ENCODE results near the gene CHERP. TPM values are rescaled to one million over a fixed set of nuclear protein-coding genes. Genes with fewer than 3 reads are reported as not detected.
"Not testable (repeated sequence)": the region's sequence is repeated elsewhere in the genome, so short reads cannot be mapped to it uniquely, and the experiment has no call there.

The CHERP gene
- total RNA-seq, 2 experiments from 2014 or later = 15.6 to 87.2 TPM

DNA sequence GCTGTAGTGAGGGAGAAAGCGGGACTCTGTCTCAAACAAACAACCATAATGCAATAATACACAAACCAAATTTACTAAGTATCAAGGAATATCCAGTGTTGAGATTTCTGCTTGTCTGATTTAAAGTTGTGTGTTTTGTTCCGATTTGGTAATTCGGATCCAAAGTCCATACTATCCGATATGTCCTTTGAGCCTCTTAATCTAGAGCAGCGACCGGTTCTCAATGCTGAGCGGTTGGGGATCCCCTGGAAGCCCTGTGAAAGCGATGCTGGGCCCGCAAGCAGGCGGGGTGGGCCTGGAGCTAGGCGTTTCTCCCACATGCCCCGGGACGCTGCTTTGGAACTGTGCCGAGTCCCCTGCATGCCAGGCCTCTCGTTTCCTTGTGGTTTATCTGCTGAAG, 25.9 kb downstream of the CHERP start:
- Histone ChIP-seq H3K4me1 (ENCODE audit: insufficient read depth, low read length, poor library complexity, severe bottlenecking) (no peaks in the 10 kb centered on the region), H3K79me2 (ENCODE audit: insufficient read depth, low read depth, low read length) (no peaks in the 10 kb centered on the region), H3K9me3 (ENCODE audit: low read length) (no peaks in the 10 kb centered on the region), H2AFZ (ENCODE audit: low read length) (no peak overlapping the region), H4K20me1 (ENCODE audit: insufficient read depth, low read length) (no peaks in the 10 kb centered on the region), H3K4me3 (ENCODE audit: low read depth, low read length, poor library complexity, severe bottlenecking) (no peak overlapping the region), H3K4me2 (ENCODE audit: low read length) (no peak overlapping the region), H3K27ac (ENCODE audit: low read depth, low read length, poor library complexity, severe bottlenecking) (no peak overlapping the region), H3K36me3 (ENCODE audit: insufficient read depth, low read length) (peaks cover 77% of the 10 kb centered on the region), H3K9me2 (ENCODE audit: insufficient read depth, low read length) (no peaks in the 10 kb centered on the region)
- TF ChIP-seq CTCF (conservative IDR thresholded peaks at IDR 0.05; ENCODE audit: low read length) = no peak
- no peak for TF ChIP-seq EZH2phosphoT487 (IDR thresholded peaks at IDR 0.05; ENCODE audit: borderline replicate concordance, low read depth, low read length)
- no TSS peak for BruUV-seq (replicated peaks)
- ChIA-PET POLR2A (interaction anchor here (0.6 to 1.8 kb wide), 2 partner anchors 23 to 27 kb away, joined by 3 read pairs; no protein-coding TSS in a partner anchor), CTCF (ENCODE audit: unreplicated experiment) (no interaction called here)
- intact Hi-C loops (cut with micrococcal nuclease; ENCODE audit: unreplicated experiment) = no loop called here
- DNase-seq (ENCODE audit: low spot score) = no peak

GRCh38 chr19:16514383-16515019, 27.7 kb downstream of the CHERP start:
- DNase-seq (ENCODE audit: low spot score) = peak; percentile 34
- H3K9me3 ChIP-seq (ENCODE audit: low read length) = no peaks in the 10 kb centered on the region
- H3K79me2 ChIP-seq (ENCODE audit: insufficient read depth, low read depth, low read length) = no peaks in the 10 kb centered on the region
- intact Hi-C loops (cut with micrococcal nuclease; ENCODE audit: unreplicated experiment) = loop anchor here (1.0 kb wide), 1 partner anchor 73 kb away; no protein-coding TSS in a partner anchor
- H3K9me2 ChIP-seq (ENCODE audit: insufficient read depth, low read length) = no peaks in the 10 kb centered on the region
- no peak overlapping the region for H2AFZ ChIP-seq (ENCODE audit: low read length)
- ChIA-PET CTCF (ENCODE audit: unreplicated experiment) (interaction anchor here (0.5 to 1.0 kb wide), 3 partner anchors 73 to 170 kb away, joined by 3 to 5 read pairs (median 4); no protein-coding TSS in a partner anchor), POLR2A (no interaction called here)
- peaks cover 61% of the 10 kb centered on the region for H3K36me3 ChIP-seq (ENCODE audit: insufficient read depth, low read length)
- H3K4me1 ChIP-seq (ENCODE audit: insufficient read depth, low read length, poor library complexity, severe bottlenecking) = no peaks in the 10 kb centered on the region
- H3K4me3 ChIP-seq (ENCODE audit: low read depth, low read length, poor library complexity, severe bottlenecking) = no peak overlapping the region
- H3K4me2 ChIP-seq (ENCODE audit: low read length) = no peak overlapping the region
- no peaks in the 10 kb centered on the region for H4K20me1 ChIP-seq (ENCODE audit: insufficient read depth, low read length)
- BruUV-seq (replicated peaks) = no TSS peak
- peak; percentile 48 for TF ChIP-seq CTCF (conservative IDR thresholded peaks at IDR 0.05; ENCODE audit: low read length)
- no peak for TF ChIP-seq EZH2phosphoT487 (IDR thresholded peaks at IDR 0.05; ENCODE audit: borderline replicate concordance, low read depth, low read length)
- no peak overlapping the region for H3K27ac ChIP-seq (ENCODE audit: low read depth, low read length, poor library complexity, severe bottlenecking)

GRCh38 chr19:16512611-16513010, 29.6 kb downstream of the CHERP start:
- H3K79me2 ChIP-seq (ENCODE audit: insufficient read depth, low read depth, low read length); CTCF ChIA-PET (ENCODE audit: unreplicated experiment); POLR2A ChIA-PET; H3K9me3 ChIP-seq (ENCODE audit: low read length); DNase-seq (ENCODE audit: low spot score); H3K9me2 ChIP-seq (ENCODE audit: insufficient read depth, low read length); H4K20me1 ChIP-seq (ENCODE audit: insufficient read depth, low read length); H3K4me2 ChIP-seq (ENCODE audit: low read length); H2AFZ ChIP-seq (ENCODE audit: low read length); H3K27ac ChIP-seq (ENCODE audit: low read depth, low read length, poor library complexity, severe bottlenecking); H3K4me3 ChIP-seq (ENCODE audit: low read depth, low read length, poor library complexity, severe bottlenecking); intact Hi-C loops (cut with micrococcal nuclease; ENCODE audit: unreplicated experiment); H3K4me1 ChIP-seq (ENCODE audit: insufficient read depth, low read length, poor library complexity, severe bottlenecking): not testable (repeated sequence)
- H3K36me3 ChIP-seq (ENCODE audit: insufficient read depth, low read length) = peaks cover 46% of the 10 kb centered on the region
- BruUV-seq (replicated peaks) = TSS peak; percentile 41
